GM12801 (cell line): ENCODE results near the gene DOCK10.

Source experiments
- CTCF ChIP-seq: IDR thresholded peaks from one replicate; pipeline ENCODE4 v1.5.1; 2011; ENCODE audit warnings: control low read depth; ENCODE audit not compliant: insufficient read length; ENCODE audit errors: extremely low read depth

The DOCK10 gene

GRCh38 chr2:224849264-224849663 is 193.0 kb downstream of the DOCK10 start:
- TF ChIP-seq CTCF = no peak

GRCh38 chr2:224847961-224848850 is 194.1 kb downstream of the DOCK10 start:
- no peak for TF ChIP-seq CTCF

GRCh38 chr2:224847381-224847780 is 194.9 kb downstream of the DOCK10 start:
- no peak for TF ChIP-seq CTCF

- TF ChIP-seq CTCF = no peak
These were observed 195.6 kb downstream of the DOCK10 start for GRCh38 chr2:224846686-224847085.

GRCh38 chr2:224846161-224846560 is 196.1 kb downstream of the DOCK10 start:
- no peak for TF ChIP-seq CTCF

GRCh38 chr2:224843141-224843540 is 199.1 kb downstream of the DOCK10 start:
- TF ChIP-seq CTCF = no peak

- TF ChIP-seq CTCF = no peak
These were observed 200.4 kb downstream of the DOCK10 start for GRCh38 chr2:224841910-224842309.
